NCI-H2196 (cell line): Measurements from ENCODE around the gene PIGS.
A peak's percentile ranks its signal among the peaks of the same experiment; 100 is the strongest.
"Not testable (repeated sequence)": the region's sequence is repeated elsewhere in the genome, so short reads cannot be mapped to it uniquely, and the experiment has no call there.

ENCODE experiments used
- DNase-seq: peaks from one replicate; lab custom pipeline; 2025; ENCODE audit not compliant: unreplicated experiment; lab: John Stamatoyannopoulos, UW

The PIGS gene

DNA sequence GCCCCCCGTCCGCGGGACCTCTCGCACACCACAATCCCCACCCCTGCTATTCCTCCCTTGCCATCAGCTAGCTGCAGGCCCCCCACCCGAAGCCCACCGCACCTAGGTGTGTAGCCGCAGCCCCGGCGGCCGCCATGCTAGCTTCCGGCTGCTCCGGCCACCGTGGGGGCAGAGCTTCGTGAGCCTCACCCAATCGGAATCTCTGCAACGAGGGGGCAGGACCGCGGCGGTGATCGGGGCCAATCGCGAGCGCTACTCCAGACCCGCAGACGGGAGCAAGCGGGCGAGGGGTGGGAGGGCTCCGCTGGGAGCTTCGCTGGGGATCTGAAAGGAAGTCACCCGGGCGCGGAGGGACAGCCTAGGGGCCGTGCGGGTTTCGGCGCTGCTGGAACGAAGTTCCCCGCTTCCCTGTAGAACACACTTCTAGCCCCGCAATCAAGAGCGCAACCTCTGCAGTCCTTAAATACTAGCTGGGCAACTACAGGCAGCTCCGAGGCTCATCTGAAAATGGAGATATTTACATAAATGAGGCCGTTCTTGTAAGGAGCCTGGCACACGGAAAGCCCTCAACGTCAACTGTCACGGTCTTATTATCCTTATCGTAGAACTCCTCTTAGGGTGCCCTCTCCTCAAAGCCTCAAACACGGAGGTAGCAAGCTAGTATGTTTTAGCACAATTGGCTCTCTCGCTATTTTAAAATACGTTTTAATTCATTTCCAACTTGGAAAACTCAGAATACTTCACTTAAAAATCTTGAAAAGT, at the start of gene PIGS:
Gene PIGS (minus strand): TSS at position 164 of the 762 bp plus-strand sequence. CDS start 28 bp downstream, at position 136.
- DNase-seq = peak; percentile 79

DNA sequence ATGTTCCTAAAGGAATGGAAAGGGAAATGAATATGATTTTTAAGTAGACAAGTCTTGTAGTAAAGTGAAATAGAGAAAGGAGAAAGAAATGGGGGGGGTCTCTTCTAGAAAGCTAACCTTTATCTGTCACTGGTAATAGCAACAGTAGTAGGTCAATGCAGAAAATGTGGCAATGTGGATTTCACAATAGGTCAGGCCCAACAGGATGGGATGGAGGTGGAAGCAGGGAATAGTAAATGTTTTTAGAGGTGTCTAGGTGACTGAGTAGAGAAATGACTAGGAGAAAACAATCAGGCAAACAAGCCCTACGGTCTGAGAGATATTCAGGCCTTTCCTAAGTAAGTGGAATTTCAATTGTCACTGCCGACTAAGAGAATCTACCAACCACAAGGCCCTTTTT, 48.7 kb upstream of the PIGS start:
- no peak for DNase-seq

DNA sequence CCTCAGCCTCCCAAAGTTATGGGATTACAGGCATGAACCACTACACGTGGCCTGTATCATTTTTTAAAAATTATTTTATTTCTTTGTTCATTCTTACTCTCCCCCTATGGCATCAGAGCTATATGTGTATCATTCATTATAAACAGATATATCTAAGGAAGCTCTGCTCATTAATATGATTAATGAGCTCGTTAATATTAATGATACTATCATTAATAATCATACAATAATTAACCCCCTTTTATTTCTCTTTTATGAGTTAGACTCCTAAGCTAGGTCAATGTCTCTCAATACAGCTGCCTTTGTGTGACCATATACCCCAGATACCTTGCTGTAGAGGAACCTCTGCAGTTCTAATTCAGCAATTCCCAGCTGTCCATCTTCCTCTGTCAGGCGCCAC, 47.1 kb upstream of the PIGS start:
- no peak for DNase-seq

GRCh38 chr17:28616281-28616680, 45.0 kb upstream of the PIGS start:
- DNase-seq = no peak

DNA sequence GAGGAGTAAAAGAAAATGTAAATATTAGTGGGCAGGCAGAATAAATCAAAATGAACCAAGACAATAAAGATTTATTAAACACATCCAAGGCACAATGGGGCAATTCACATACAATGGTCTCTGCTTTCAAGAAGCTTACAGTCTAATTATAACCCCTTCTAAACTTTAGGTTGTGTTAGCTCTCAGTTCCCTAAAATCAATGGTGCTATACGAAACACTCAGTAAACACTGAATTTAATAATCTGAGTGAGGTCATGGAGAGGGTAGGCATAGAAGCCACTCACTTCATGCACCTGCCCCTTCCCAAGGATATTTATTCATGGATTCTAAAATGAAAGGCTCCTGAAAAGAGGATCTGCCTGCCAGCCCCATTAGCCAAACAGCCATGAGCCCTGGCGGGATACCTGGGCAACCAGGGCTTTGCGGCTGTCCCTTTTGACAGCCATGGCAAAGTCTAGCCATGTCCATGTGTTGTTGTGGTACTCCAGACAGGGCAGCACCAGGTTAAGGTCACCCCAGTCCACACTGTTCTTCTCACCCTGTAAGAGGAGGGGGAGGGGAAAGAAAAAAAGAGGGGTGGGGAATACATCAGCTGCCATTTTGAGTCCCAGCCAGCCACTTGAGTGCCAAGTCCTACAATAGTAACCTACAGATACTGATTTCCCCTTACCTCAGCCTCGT, 44.1 kb upstream of the PIGS start:
- DNase-seq = no peak

DNA sequence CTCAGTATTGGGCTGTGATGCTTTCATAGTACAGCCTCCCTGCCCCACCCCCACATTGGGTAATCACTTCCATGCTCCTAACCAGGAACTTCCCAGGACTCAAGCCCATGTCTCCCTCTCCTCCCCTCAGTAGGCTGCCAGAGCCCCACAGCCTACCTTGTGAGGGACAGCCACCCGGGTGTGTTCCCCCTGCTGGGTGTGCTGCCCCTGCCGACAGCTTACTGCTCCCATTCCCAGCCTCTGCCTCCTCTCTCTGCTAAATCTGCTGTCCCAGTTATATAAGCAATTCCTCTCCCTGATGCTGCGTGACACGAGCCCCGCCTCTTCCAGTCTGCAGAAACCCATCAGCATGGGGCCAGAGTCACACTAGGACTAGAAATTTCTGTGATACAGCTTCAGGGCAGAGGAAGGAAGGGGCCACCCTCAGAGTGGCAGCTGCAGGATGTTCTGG, 42.6 kb upstream of the PIGS start, which contains the start of gene RSKR:
Gene RSKR (minus strand): TSS at position 255 of the 451 bp plus-strand sequence. CDS start 24 bp downstream, at position 231.
- DNase-seq = no peak

- DNase-seq = no peak
Observed at GRCh38 chr17:28612936-28613872, 41.9 kb upstream of the PIGS start.

- no peak for DNase-seq
Observed at GRCh38 chr17:28612531-28612930, 41.2 kb upstream of the PIGS start.

DNA sequence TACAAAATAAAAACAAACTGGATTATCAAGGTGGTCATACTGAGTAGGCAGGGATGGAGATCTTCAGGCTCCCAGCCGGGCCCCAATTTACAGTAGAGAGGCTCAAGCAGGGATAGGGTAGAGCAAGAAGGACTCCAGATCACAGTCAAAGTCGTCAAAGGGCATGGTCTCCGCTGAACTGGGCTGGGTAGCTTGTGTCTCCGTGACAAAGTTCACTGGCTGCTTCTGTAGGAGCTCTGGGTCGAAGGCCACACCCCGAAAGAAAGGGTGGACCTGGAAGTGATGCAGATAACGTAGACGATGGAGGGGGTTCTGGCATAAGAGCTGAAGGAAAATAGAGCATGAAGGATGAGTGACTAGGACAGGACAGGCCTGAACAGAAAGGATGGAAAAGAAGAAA, 39.1 kb upstream of the PIGS start:
- DNase-seq = no peak

GRCh38 chr17:28604031-28604430, 32.7 kb upstream of the PIGS start:
- DNase-seq = not testable (repeated sequence)

DNA sequence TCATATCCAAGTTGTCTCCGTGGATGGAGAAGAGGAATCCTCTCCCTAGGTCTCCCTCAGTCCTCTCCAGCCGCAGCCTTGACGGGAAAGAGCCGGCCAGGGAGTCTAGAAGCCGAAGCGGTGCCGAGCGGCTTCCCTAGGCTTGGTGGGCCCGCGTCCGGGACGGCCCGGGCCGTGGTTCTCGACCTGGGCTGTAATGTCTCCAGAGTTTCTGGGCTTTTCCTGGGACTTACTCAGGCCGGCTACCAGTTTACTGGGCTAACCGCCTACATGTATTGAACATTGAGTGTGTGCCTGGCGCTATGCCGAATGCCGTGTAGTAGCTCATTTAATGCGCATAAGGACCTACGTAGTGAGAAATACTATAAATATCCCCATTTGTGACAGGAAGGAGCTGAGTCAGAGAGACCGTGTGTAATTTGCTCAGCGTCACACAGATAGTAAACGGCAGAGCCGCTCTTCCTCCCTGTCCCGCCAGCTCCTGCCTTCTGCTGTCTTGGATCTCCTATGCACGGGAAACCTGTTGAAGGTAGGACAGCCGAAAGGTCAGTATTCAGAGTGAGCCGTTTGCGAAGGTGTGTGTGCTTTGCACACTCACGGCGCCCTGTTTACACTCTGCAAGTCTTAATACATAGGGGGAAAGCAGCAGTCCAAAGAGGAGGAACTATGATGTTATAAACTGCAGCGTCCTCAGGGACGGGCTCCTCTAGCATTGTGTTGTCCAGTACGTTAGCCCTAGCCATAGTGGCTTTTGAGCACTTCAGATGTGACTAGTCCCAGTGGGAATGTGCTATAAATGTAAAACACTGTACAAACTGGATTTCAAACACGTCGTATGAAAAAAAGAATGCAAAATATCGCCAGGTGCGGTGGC, 28.2 kb upstream of the PIGS start:
- peak; percentile 42 for DNase-seq

DNA sequence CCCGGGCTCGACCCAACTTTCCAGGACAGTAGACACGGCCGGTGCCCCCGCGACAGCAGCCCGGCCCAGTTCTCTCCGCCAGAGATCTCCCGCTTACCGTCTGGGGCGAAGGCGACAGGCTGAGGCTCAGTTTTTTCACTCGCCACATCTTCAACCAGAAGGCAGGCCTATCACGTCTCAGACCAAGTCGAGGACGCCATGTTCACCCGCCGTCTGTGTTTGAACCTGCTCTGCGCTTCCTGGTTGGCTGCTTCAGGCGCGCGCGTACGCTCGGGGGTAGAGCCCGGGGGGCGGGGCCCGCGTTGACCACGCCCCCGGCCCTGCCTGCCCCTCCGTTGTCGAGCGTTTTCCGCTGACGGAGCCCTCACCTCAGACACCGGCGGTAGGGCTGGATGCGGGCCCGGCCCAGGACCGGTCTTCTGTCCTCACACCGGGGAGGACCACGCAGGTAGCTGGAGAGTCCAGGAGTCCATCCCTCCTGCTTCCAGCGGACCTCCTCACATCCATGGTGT, 27.5 kb upstream of the PIGS start, which contains the start of gene SPAG5:
Gene SPAG5 (minus strand): TSS at position 227 of the 512 bp plus-strand sequence. CDS start 79 bp downstream, at position 148.
- peak; percentile 84 for DNase-seq

DNA sequence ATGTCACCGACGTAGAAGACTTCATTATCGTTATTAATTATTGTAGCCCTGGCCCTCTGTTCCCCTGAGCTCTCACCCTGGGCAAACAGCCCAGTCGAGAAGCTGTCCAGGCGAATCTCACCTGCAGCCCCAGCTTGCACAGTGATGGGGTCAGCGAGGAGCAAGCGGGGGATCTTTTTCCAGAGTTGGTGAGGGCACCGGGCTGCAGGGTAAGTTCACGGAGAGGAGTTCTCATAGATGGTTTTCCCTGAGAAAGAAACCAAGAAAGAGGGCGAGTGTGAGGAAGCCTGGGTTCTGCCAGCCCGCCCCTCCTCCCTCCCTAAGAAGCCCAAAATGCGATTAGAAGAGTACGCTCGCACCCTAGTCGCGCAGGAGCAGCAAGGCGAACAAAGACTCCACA, 27.1 kb upstream of the PIGS start:
- DNase-seq = no peak

GRCh38 chr17:28597606-28598383, 26.5 kb upstream of the PIGS start:
- DNase-seq = no peak

- no peak for DNase-seq
Observed at GRCh38 chr17:28592260-28592659, 20.9 kb upstream of the PIGS start.

DNA sequence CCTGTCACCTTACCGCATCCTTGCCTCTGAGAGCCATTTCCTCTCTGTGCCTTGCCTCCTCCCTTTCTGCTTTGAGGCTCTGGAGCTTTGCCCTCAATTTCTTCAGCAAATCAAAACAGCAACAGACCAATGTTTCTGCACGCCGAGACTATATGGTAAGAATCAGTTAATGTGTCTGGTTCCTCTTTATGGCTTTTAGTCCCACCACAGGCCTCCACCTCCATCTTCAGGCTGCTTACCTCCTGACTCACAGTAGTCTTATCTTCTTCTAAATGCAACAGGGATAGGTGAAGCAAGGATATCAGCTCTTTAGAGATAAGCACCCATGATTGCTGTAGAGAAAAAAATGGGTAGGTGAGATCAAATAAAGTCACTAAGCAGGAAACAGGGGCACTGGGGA, 14.5 kb upstream of the PIGS start:
- DNase-seq = no peak

DNA sequence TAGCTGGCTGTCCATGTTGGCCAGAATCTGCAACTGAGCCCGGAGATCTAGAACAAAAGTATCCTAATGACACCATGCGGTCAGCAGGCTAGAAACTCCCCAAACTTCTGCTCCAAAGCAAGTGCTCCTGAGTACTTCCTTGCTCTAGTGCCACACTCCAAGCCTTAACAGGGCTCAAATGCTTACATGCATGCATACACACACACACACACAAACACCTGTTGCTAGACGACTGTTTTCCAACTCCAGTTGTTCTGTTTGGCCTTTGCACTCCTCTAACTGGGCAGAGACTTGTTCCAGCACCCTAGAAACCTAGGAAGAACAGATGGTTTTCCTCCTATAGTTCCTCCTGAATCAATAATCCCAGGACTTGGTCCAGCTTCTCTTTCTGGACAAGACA, 13.1 kb upstream of the PIGS start:
- no peak for DNase-seq

DNA sequence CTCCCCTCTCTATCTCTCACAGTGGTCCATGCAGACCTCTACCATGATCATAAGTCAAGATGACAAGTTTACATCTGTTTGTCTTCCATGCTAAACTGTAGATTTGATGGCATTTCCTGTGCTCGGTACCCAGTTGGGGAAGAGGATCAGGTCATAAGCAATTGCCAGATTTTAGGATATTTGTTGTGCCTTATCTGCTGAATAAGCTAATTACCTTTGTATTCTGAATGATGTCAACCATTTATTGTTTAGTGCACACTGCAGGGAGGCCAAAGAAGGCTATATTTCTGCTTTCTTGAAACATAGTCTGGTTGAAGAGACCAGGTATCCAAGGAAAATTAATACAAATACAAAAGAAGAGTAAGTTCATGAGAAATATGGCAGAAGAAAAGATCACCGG, 11.2 kb upstream of the PIGS start:
- DNase-seq = no peak

GRCh38 chr17:28580959-28581358, 9.6 kb upstream of the PIGS start:
- DNase-seq = no peak
